ENCODE results near the gene PDCD4. TPM values are rescaled to one million over a fixed set of nuclear protein-coding genes. Genes with fewer than 3 reads are reported as not detected.

Gene PDCD4
- total and polyA plus RNA-seq, 2 of the 13 experiments (the other 11 are each of a cell fraction or from before 2014, with no cell fraction given), result 22.8 to 56.2 TPM

DNA sequence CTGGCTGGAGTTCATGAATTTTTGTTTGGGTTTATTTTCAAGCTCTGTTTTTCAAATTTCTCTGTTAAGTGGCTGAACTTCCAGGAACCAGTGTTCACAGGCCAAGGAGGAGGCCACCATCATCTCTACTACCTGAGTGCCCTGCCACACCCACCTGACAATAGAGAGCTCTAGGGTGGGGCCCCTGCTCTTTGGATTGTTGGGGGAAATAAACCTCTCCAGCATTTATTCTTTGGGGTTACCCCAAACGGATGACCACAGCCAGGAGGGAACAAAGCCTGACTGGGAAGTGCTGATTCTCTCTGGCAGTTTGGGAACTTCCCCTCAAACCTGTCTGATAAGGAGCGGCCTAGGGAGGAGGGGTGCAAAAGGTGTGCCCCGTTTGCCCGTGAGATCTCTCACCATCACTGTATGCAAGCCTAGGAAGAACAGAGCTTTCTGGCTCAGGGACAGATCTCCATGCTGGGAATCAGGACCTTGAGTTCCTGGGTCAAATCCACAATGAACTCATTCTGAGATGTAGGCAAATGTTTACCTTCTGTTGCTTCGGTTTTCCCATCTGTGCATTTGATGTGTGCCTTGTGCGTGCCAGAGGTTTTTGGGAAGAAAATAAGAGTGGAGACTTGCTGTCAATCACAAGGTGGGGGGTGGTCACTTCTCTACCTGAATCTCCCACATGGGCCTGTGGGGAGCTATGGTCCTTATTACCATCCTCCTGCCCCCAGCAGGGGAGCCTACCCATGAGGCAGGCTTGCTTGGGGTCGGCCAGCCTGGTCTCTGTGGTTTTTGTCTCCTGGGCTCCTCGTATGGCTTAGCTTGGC lies 27.7 kb upstream of the PDCD4 start (continued):
- TF ChIP-seq MEIS1 (CRISPR knock-in tag; IDR thresholded peaks at IDR 0.05; ENCODE audit: borderline replicate concordance), result peak; percentile 89
- peak; percentile 41; the same call in 1 of the 2 replicates for TF ChIP-seq LCORL (IDR thresholded peaks at IDR 0.05)
- TF ChIP-seq LCORL (CRISPR knock-in tag; IDR thresholded peaks at IDR 0.05), result peak; percentile 59; the same call in 1 of the 2 replicates
- TF ChIP-seq TCF7 (IDR thresholded peaks at IDR 0.05; ENCODE audit: low read depth), result peak; percentile 69
- 0 out of 2 replicates have a peak, but pooled peaks have one; percentile 44 for TF ChIP-seq ISL2 (CRISPR knock-in tag; IDR thresholded peaks at IDR 0.05)
- TF ChIP-seq SIX1 (CRISPR knock-in tag; IDR thresholded peaks at IDR 0.05; ENCODE audit: borderline replicate concordance), result 0 out of 2 replicates have a peak, but pooled peaks have one; percentile 49
- peak in 1 of 2 experiments; percentile 79; a peak in 2 of 4 replicates for TF ChIP-seq EP300 (IDR thresholded peaks at IDR 0.05; ENCODE audit: low read depth in 2 of 2, low read length in 2 of 2)
- peak; percentile 75 for TF ChIP-seq EP300 (CRISPR knock-in tag; IDR thresholded peaks at IDR 0.05; ENCODE audit: borderline replicate concordance)
- TF ChIP-seq XRCC5 (optimal IDR thresholded peaks at IDR 0.05; ENCODE audit: low read length), result no peak
- no peak for TF ChIP-seq NCOA1 (CRISPR knock-in tag; IDR thresholded peaks at IDR 0.05)
- no peak for TF ChIP-seq PREB (CRISPR knock-in tag; IDR thresholded peaks at IDR 0.05)
- no peak for TF ChIP-seq ZMYM2 (CRISPR knock-in tag; IDR thresholded peaks at IDR 0.05)
- TF ChIP-seq PAXIP1 (CRISPR knock-in tag; conservative IDR thresholded peaks at IDR 0.05), result peak; percentile 72
- TF ChIP-seq RARA (CRISPR knock-in tag; IDR thresholded peaks at IDR 0.05), result peak; percentile 78
- TF ChIP-seq GMEB1 (CRISPR knock-in tag; IDR thresholded peaks at IDR 0.05; ENCODE audit: borderline replicate concordance), result 0 out of 2 replicates have a peak, but pooled peaks have one; percentile 21
- no peak for TF ChIP-seq RELA (CRISPR knock-in tag; IDR thresholded peaks at IDR 0.05)
- TF ChIP-seq HNF4A (CRISPR knock-in tag; IDR thresholded peaks at IDR 0.05), result peak; percentile 47
- TF ChIP-seq HMG20B (CRISPR knock-in tag; conservative IDR thresholded peaks at IDR 0.05), result 0 out of 2 replicates have a peak, but pooled peaks have one; percentile 47
- TF ChIP-seq, protein P1, sequence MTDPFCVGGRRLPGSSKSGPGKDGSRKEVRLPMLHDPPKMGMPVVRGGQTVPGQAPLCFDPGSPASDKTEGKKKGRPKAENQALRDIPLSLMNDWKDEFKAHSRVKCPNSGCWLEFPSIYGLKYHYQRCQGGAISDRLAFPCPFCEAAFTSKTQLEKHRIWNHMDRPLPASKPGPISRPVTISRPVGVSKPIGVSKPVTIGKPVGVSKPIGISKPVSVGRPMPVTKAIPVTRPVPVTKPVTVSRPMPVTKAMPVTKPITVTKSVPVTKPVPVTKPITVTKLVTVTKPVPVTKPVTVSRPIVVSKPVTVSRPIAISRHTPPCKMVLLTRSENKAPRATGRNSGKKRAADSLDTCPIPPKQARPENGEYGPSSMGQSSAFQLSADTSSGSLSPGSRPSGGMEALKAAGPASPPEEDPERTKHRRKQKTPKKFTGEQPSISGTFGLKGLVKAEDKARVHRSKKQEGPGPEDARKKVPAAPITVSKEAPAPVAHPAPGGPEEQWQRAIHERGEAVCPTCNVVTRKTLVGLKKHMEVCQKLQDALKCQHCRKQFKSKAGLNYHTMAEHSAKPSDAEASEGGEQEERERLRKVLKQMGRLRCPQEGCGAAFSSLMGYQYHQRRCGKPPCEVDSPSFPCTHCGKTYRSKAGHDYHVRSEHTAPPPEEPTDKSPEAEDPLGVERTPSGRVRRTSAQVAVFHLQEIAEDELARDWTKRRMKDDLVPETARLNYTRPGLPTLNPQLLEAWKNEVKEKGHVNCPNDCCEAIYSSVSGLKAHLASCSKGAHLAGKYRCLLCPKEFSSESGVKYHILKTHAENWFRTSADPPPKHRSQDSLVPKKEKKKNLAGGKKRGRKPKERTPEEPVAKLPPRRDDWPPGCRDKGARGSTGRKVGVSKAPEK (CRISPR knock-in tag; IDR thresholded peaks at IDR 0.05; ENCODE audit: borderline replicate concordance), result no peak
